Kidney tubule cell (primary cell): ENCODE results near the gene ZFAND3.

Experiments
- DNase-seq: peaks from one replicate; pipeline ENCODE4 v3.0.0-alpha.2; 2018; ENCODE audit warnings: low spot score

Gene ZFAND3

DNA sequence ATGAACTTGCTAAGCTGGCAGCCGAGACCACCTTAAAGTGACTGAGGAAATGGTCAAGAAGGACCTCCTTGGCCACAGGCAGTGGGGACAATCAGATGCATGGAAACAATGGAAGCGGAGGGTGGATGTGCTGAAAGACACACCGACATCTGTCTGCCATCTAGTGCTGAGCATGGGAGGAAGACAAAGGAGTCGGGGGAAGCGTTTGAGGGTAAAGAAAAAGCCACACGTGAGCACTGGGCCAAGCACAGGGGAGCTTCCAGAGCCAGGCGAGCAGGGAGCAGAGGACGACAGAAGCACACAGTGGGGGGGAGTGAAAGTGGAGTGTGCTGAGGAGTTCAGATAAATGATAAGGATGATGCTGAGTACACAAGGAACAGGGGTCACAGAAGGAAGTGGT, 367.8 kb downstream of the ZFAND3 start:
- no peak for DNase-seq

- DNase-seq = no peak
Observed at GRCh38 chr6:38187811-38188590, 368.5 kb downstream of the ZFAND3 start.

DNA sequence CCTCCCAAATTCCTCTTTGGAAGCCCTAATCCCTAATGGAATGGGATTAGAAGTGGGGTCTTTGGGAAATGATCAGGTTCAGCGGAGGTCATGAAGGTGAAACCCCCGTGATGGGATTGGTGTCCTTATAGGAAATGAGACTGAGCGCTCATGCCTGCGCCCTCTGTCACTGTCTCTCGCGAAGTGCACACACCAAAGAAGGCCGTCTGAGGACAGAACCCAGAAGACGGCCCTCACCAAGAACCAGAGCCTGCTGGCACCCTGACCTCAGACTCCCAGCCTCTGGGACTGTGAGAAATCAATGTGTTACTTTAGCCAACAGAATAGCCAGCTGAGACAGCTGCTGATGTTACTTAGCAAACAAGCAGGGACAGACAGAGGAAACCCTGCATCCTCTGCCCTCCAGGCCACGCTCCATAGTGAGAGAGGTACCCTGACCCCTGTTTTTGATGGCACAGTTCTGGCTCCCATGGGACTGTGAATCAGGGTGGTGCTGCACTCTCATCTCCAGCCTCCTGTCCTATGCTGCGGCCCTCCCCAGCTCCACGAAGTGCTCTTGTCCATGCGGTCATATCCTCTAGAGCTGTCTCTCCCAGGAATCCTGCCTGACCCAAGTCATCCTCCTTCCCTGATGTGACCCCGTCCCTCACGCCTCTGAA, 369.3 kb downstream of the ZFAND3 start:
- DNase-seq = no peak

- DNase-seq = no peak
Observed at GRCh38 chr6:38191418-38191817, 371.9 kb downstream of the ZFAND3 start.

- no peak for DNase-seq
Observed at GRCh38 chr6:38192011-38192410, 372.5 kb downstream of the ZFAND3 start.

DNA sequence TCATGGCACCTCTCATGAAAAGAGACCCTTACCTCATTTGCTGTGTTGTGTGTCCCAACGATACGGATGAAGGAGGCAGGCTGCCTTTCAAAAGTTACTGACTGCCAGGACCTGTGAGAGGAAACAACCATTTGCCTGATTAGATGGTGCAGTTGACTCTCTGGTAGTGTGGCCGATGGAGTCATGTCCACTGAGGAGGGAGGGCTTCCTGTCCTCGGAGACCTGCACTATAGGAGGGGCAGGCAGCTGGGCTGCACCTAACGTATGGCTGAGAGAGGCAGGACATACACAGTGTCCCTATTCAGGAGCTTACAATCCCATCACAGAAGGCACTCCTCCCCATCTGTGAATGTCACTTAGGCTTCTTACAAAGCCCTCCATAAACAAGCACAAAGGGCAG, 373.0 kb downstream of the ZFAND3 start:
- DNase-seq = no peak

- no peak for DNase-seq
Observed at GRCh38 chr6:38193051-38193450, 373.5 kb downstream of the ZFAND3 start.

DNA sequence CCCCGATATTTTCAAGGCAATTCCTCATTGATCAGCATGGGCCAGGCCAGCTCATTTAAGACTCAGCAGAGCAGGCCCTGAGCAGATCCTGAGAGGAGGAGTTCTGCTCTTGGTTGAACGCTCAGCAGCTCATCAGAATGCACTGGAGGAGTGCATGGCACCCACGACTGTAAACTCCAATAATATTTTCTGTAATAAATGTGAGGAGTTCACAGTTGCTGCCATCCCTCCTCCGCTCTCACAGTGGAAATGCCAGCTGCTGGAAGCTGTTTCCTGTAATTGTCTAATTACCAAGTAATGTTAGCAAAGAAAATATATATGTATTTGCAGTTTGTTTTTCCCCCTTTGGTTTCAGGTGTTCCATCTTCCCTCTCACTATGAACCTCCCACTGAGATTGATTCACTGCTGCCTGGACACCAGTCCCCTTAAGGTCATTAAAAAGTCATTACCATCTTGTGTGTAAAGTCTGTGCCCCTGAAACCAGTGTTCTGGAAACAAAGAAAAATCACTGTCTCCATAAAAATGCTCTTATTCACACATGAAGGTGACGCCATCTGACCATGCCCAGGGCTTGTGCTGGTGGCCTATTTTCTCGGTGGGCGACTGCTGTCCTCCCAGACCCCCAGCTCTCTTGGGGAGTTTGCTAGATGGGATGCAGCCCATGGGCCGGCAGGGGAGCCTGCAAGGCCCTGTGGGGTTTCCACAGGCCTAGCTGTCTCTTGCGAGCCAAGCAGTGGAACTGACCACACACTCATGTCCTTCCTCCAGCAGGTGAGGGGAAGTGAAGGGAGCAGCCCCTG, 374.2 kb downstream of the ZFAND3 start:
- DNase-seq = no peak

DNA sequence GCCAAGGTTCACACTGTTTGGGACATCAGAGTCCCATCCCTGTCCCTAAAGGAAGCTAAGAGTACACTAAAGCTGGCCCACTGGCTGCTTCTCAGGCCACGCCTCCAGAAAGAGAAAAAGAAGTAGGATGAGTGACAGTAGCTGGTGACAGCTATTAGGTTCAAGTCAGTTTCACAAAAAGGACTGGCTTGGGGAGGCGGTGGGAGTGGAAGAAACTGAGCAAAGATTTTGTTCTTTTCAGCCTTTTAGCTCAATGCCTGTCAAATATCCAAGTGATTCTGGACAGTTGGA, 374.7 kb downstream of the ZFAND3 start:
- DNase-seq = no peak

DNA sequence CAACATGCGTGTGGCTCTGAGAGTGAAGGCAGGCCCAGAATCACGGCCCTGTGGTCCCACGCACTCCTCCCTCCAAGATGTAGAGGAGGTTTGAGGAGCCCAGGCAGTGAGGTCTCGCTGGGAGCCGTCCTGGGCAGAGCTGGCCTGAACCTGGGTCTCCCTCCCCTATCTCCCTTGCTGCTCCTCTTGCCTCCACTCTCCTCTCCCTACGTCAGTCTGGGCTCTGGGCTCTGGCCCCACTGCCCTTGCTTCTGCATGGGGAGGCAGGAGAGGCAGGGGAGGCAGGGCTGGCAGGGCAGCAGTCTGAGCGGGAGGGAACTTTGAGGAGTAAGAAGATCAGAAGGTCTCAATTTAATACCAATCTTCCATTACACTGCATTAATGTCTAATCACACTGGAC, 375.1 kb downstream of the ZFAND3 start:
- no peak for DNase-seq

DNA sequence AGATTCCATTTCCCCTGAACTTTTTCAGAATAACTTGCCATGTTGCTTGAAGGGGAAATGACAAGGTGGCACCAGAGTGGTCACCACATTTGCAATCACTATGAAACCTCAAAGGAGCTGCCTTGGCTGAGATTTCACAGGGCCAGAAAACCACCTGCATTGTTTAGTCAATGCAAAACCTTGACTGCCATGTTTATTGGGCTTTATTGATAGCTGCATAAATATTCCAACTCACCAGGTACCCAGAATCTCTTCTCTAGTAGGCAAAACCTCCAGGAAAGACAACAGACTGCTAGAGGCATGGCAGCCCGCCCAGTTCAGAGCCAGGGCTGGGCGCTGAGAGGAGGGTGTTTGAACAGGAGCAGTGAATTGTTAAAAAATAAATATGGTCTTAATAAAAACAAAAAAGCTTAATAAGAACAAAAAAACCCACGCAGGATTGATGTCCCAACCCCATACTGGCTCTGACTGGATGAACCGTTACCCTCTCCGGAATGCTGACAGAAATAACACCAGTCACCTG, 375.6 kb downstream of the ZFAND3 start:
- no peak for DNase-seq

GRCh38 chr6:38198219-38198618, 378.7 kb downstream of the ZFAND3 start:
- DNase-seq = no peak
